MCF 10A (cell line): ENCODE results near the gene SRRM2. TPM values are rescaled to one million over a fixed set of nuclear protein-coding genes. Genes with fewer than 3 reads are reported as not detected.

Experiments used
- BruUV-seq: library from RNA; stranded (reverse); fragments of 400-500 nt; replicated peaks from 2 replicates; lab custom pipeline; 2021; lab: Mats Ljungman, UMichigan
- CTCF ChIA-PET: fragments of 300-600 bp; sonication (Branson Sonifier 250); formaldehyde crosslinking; extraction: SDS; loops from one replicate; lab custom pipeline; 2021; ENCODE audit warnings: antibody characterized with exemption, inconsistent platforms; lab: Yijun Ruan, JAX
- POLR2A ChIA-PET: fragments of 300-600, 350-650 bp; sonication (Branson Sonifier 250); formaldehyde crosslinking; extraction: SDS; loops from one replicate; lab custom pipeline; 2020; ENCODE audit warnings: antibody characterized with exemption, inconsistent platforms; lab: Yijun Ruan, JAX
- DNase-seq: peaks from one replicate; pipeline ENCODE4 v3.0.0-alpha.2; 2018; ENCODE audit not compliant: unreplicated experiment
- H3K27ac Mint-ChIP-seq: one replicate; pipeline ENCODE4 v1.8.0; 2022; ENCODE audit warnings: mild to moderate bottlenecking, low read depth, mixed read lengths; ENCODE audit not compliant: unreplicated experiment
- H3K27me3 Mint-ChIP-seq: one replicate; pipeline ENCODE4 v1.8.0; 2022; ENCODE audit warnings: mixed read lengths; ENCODE audit not compliant: insufficient read depth, unreplicated experiment
- H3K36me3 Mint-ChIP-seq: one replicate; pipeline ENCODE4 v1.8.0; 2022; ENCODE audit warnings: mild to moderate bottlenecking, moderate library complexity, mixed read lengths; ENCODE audit not compliant: insufficient read depth, unreplicated experiment
- H3K4me1 Mint-ChIP-seq: one replicate; pipeline ENCODE4 v1.8.0; 2022; ENCODE audit warnings: mixed read lengths; ENCODE audit not compliant: insufficient read depth, unreplicated experiment
- H3K4me3 Mint-ChIP-seq: one replicate; pipeline ENCODE4 v1.8.0; 2022; ENCODE audit warnings: mild to moderate bottlenecking, moderate library complexity, mixed read lengths; ENCODE audit not compliant: unreplicated experiment
- H3K9me3 Mint-ChIP-seq: one replicate; pipeline ENCODE4 v1.8.0; 2022; ENCODE audit warnings: mixed read lengths; ENCODE audit not compliant: unreplicated experiment
- CTCF ChIP-seq: fragments of 200-600 bp; IDR thresholded peaks from one replicate; pipeline ENCODE4 v1.8.0; 2022; ENCODE audit warnings: antibody characterized with exemption, mild to moderate bottlenecking; ENCODE audit not compliant: unreplicated experiment
- intact Hi-C: fragments of 100-400 bp; cut with micrococcal nuclease; formaldehyde crosslinking; loops from 2 replicates; pipeline ENCODE4 v1.14.1; 2022
- total RNA-seq: library from RNA; stranded (reverse); gene quantifications from 2 replicates; pipeline ENCODE4 v1.2.3, GENCODE V29; 2022

SRRM2 gene
- total RNA-seq, 1 experiment from 2014 or later, result 779 TPM

- POLR2A ChIA-PET, result interaction anchor here (0.6 to 4.6 kb wide), 4 partner anchors 12 to 112 kb away, joined by 4 to 57 read pairs (median 5); no protein-coding TSS in a partner anchor
- CTCF ChIA-PET, result interaction anchor here (1.3 kb wide), 1 partner anchor 14 kb away, joined by 6 read pairs; no protein-coding TSS in a partner anchor
- TF ChIP-seq CTCF, result no peak
- H3K9me3 Mint-ChIP-seq, result no peaks in the 10 kb centered on the region
- intact Hi-C loops, result no loop called here
- peaks cover 54% of the 10 kb centered on the region for H3K4me1 Mint-ChIP-seq
- no TSS peak for BruUV-seq
- peak overlapping the region; percentile 99 for H3K27ac Mint-ChIP-seq
- peak overlapping the region; percentile 89 for H3K4me3 Mint-ChIP-seq
- peaks cover 99% of the 10 kb centered on the region for H3K36me3 Mint-ChIP-seq
- DNase-seq, result no peak
- H3K27me3 Mint-ChIP-seq, result no peaks in the 10 kb centered on the region
Measured at GRCh38 chr16:2756288-2757015, 4.0 kb downstream of the SRRM2 start.

GRCh38 chr16:2757344-2757743, 4.9 kb downstream of the SRRM2 start:
- intact Hi-C loops, result no loop called here
- POLR2A ChIA-PET, result interaction anchor here (0.6 to 4.6 kb wide), 5 partner anchors 11 to 111 kb away, joined by 3 to 57 read pairs (median 5); no protein-coding TSS in a partner anchor
- Mint-ChIP-seq H3K4me1 (peaks cover 54% of the 10 kb centered on the region), H3K27ac (no peak overlapping the region), H3K36me3 (peaks cover 100% of the 10 kb centered on the region), H3K4me3 (no peak overlapping the region), H3K9me3 (no peaks in the 10 kb centered on the region), H3K27me3 (no peaks in the 10 kb centered on the region)
- TF ChIP-seq CTCF, result no peak
- CTCF ChIA-PET, result interaction anchor here (0.7 to 1.3 kb wide), 2 partner anchors 13 to 111 kb away, joined by 3 to 6 read pairs; no protein-coding TSS in a partner anchor
- no peak for DNase-seq
- no TSS peak for BruUV-seq

- H3K36me3 Mint-ChIP-seq, result peaks cover 100% of the 10 kb centered on the region
- no TSS peak for BruUV-seq
- H3K4me3 Mint-ChIP-seq, result no peak overlapping the region
- intact Hi-C loops, result no loop called here
- H3K27me3 Mint-ChIP-seq, result no peaks in the 10 kb centered on the region
- peaks cover 29% of the 10 kb centered on the region for H3K4me1 Mint-ChIP-seq
- no peak overlapping the region for H3K27ac Mint-ChIP-seq
- CTCF ChIA-PET, result no interaction called here
- POLR2A ChIA-PET, result interaction anchor here (0.7 to 1.3 kb wide), 3 partner anchors 8 to 168 kb away, joined by 3 read pairs; no protein-coding TSS in a partner anchor
- H3K9me3 Mint-ChIP-seq, result no peaks in the 10 kb centered on the region
- no peak for DNase-seq
- no peak for TF ChIP-seq CTCF
Measured at GRCh38 chr16:2761472-2761871, 9.0 kb downstream of the SRRM2 start.

- CTCF ChIA-PET, result no interaction called here
- Mint-ChIP-seq H3K36me3 (peaks cover 100% of the 10 kb centered on the region), H3K27me3 (no peaks in the 10 kb centered on the region), H3K4me1 (peaks cover 29% of the 10 kb centered on the region), H3K27ac (no peak overlapping the region), H3K9me3 (no peaks in the 10 kb centered on the region), H3K4me3 (no peak overlapping the region)
- intact Hi-C loops, result no loop called here
- POLR2A ChIA-PET, result interaction anchor here (0.7 to 1.3 kb wide), 4 partner anchors 8 to 167 kb away, joined by 3 to 5 read pairs (median 3); no protein-coding TSS in a partner anchor
- BruUV-seq, result no TSS peak
- DNase-seq, result no peak
- no peak for TF ChIP-seq CTCF
Measured at GRCh38 chr16:2761886-2762583, 9.6 kb downstream of the SRRM2 start.
